HepG2 (cell line): ENCODE data around the gene IMPG2. TPM values are rescaled to one million over a fixed set of nuclear protein-coding genes. Genes with fewer than 3 reads are reported as not detected.

Experiments used
- ATAC-seq: fragments of 200-7000 bp; cut with Tn5 transposase; 3 replicates; pipeline ENCODE4 v1.9.1; 2020; ENCODE audit warnings: mild to moderate bottlenecking, moderate library complexity
- BruUV-seq: library from RNA; stranded (reverse); fragments of 400-500 nt; replicated peaks from 2 replicates; lab custom pipeline; 2021; lab: Mats Ljungman, UMichigan
- CTCF ChIA-PET: fragments of 300-600 bp; formaldehyde crosslinking; extraction: SDS; loops from one replicate; lab custom pipeline; 2021; ENCODE audit warnings: low total read pairs, inconsistent platforms, low intra/inter-chr PET ratio; lab: Yijun Ruan, JAX
- POLR2A ChIA-PET: fragments of 350-600 bp; sonication (Branson Sonifier 250); formaldehyde crosslinking; loops from one replicate; lab custom pipeline; 2020; ENCODE audit warnings: antibody characterized with exemption, inconsistent platforms; lab: Yijun Ruan, JAX
- DNase-seq: peaks from one replicate; pipeline ENCODE4 v3.0.0-alpha.2; 2015; ENCODE audit warnings: low spot score
- FAIRE-seq: peaks from 3 replicates; lab custom pipeline; 2011; peaks lifted over from hg19 to GRCh38; lab: Jason Lieb, UNC
- H2AFZ ChIP-seq: one replicate; pipeline ENCODE4 v1.6.1; 2011; ENCODE audit warnings: low read length, inconsistent platforms
- H3K27ac ChIP-seq: fragments of 300-600 bp; 3 replicates; pipeline ENCODE4 v1.8.0; 2011; ENCODE audit warnings: mixed run types, mild to moderate bottlenecking, mixed read lengths, low read length, inconsistent platforms; ENCODE audit not compliant: insufficient read depth; ENCODE audit errors: extremely low read length
- H3K27me3 ChIP-seq, 2 experiments: fragments of 200-600 bp in 1 of 2; 2 replicates in 1 of 2; 3 replicates in 1 of 2; pipeline versions ENCODE4 v1.6.0 to v1.8.0; 2011; ENCODE audit warnings: low read length in 2 of 2, mild to moderate bottlenecking in 2 of 2, moderate library complexity in 2 of 2, inconsistent platforms in 1 of 2; ENCODE audit not compliant: insufficient read depth in 2 of 2, control insufficient read depth in 1 of 2
- H3K36me3 ChIP-seq, 2 experiments: fragments of 200-600 bp in 1 of 2; replicated peaks in 1 of 2; 2 replicates in 1 of 2; 3 replicates in 1 of 2; pipeline versions ENCODE4 v1.5.1 to v1.8.0; 2011; ENCODE audit warnings: low read length in 2 of 2, inconsistent platforms in 1 of 2; ENCODE audit not compliant: insufficient read depth in 2 of 2, control insufficient read depth in 1 of 2
- H3K4me1 ChIP-seq: 2 replicates; pipeline ENCODE4 v1.5.1; 2012; ENCODE audit warnings: low read length, inconsistent platforms; ENCODE audit not compliant: insufficient read depth
- H3K4me2 ChIP-seq: 2 replicates; pipeline ENCODE4 v1.6.0; 2011; ENCODE audit warnings: low read depth, low read length, inconsistent platforms
- H3K4me3 ChIP-seq, 3 experiments: fragments of 200-600 bp in 1 of 3; sonication (generic), shearing (Covaris generic) in 1 of 3; replicated peaks in 1 of 3; 2 replicates each; pipeline ENCODE4 v1.5.1; 2011 to 2016; ENCODE audit warnings: low read length in 3 of 3, inconsistent platforms in 2 of 3, low read depth in 2 of 3, mild to moderate bottlenecking in 2 of 3, control low read depth in 1 of 3, mixed read lengths in 1 of 3; ENCODE audit not compliant: insufficient read depth in 1 of 3
- H3K79me2 ChIP-seq: one replicate; pipeline ENCODE4 v1.6.1; 2011; ENCODE audit warnings: low read length, inconsistent platforms; ENCODE audit not compliant: insufficient read depth
- H3K9ac ChIP-seq: 2 replicates; pipeline ENCODE4 v1.6.0; 2011; ENCODE audit warnings: mild to moderate bottlenecking, low read depth, low read length, inconsistent platforms; ENCODE audit not compliant: insufficient read depth
- H3K9me3 ChIP-seq: 2 replicates; pipeline ENCODE4 v1.5.1; 2012; ENCODE audit warnings: mild to moderate bottlenecking, low read length
- H4K20me1 ChIP-seq: 2 replicates; pipeline ENCODE4 v1.6.0; 2011; ENCODE audit warnings: inconsistent platforms, mild to moderate bottlenecking, low read length, moderate library complexity; ENCODE audit not compliant: insufficient read depth
- DZIP1 ChIP-seq: sonication (generic); formaldehyde crosslinking; IDR thresholded peaks from 2 replicates; pipeline ENCODE4 v1.5.0; 2020; ENCODE audit warnings: mild to moderate bottlenecking, missing genetic modification reagents
- KLF9 ChIP-seq: IDR thresholded peaks from 2 replicates; pipeline ENCODE4 v1.6.1; 2016; ENCODE audit warnings: low read depth
- ZNF280D ChIP-seq: sonication (generic); formaldehyde crosslinking; IDR thresholded peaks from 2 replicates; pipeline ENCODE4 v1.5.1; 2020; ENCODE audit warnings: mild to moderate bottlenecking, missing genetic modification reagents
- ZNF33A ChIP-seq: sonication (generic); formaldehyde crosslinking; IDR thresholded peaks from 2 replicates; pipeline ENCODE4 v1.5.1; 2020; ENCODE audit warnings: missing genetic modification reagents, mild to moderate bottlenecking, moderate library complexity, borderline replicate concordance
- ZNF841 ChIP-seq: sonication (generic); formaldehyde crosslinking; IDR thresholded peaks from 2 replicates; pipeline ENCODE4 v1.8.1; 2023; ENCODE audit warnings: missing genetic modification reagents, borderline replicate concordance
- WGBS: methylation state at CpG from one replicate; pipeline ENCODE4 v1.1.6; 2017; ENCODE audit warnings: low lambda C conversion rate; 5-methylcytosine and 5-hydroxymethylcytosine counted together
- in situ Hi-C: cut with HindIII; loops from 2 replicates; pipeline ENCODE4 v1.10.0; 2017; ENCODE audit warnings: low pct_unique_long_range_greater_than_20kb; ENCODE audit not compliant: extremely low pct_ligation_motif_present
- intact Hi-C: fragments of 100-400 bp; cut with micrococcal nuclease; formaldehyde crosslinking; loops from one replicate; pipeline ENCODE4 v1.10.0; 2022; ENCODE audit not compliant: unreplicated experiment
- polyA plus RNA-seq, 8 experiments: library from polyadenylated mRNA; depleted of rRNA in 3 of 8; stranded (reverse) in 7 of 8; unstranded in 1 of 8; fragments of >200 nt; fragmentation: Illumina TruSeq in 4 of 8; extraction: Trizol in 4 of 8; gene quantifications; 2 replicates each; pipeline versions ENCODE4 v1.2.1 to v1.2.3, GENCODE V29; 2011 to 2016; ENCODE audit warnings: low read depth in 4 of 8, missing spikeins in 1 of 8, mixed read lengths in 1 of 8; ENCODE audit not compliant: insufficient read depth in 1 of 8
- total RNA-seq, 5 experiments: library from RNA; depleted of rRNA; stranded (reverse); fragments of >200 nt; fragmentation: Illumina TruSeq; extraction: Trizol; gene quantifications; 2 replicates each; pipeline ENCODE4 v1.2.3, GENCODE V29; 2016; ENCODE audit warnings: low read depth in 1 of 5
- TF ChIP-seq, protein P1 (sequence below), 2 experiments: fragments of 450-650 bp in 1 of 2; sonication (generic) in 1 of 2; formaldehyde crosslinking in 1 of 2; IDR thresholded peaks; 2 replicates each; pipeline versions ENCODE4 v1.6.1 to v1.8.0; 2016 to 2022; ENCODE audit warnings: antibody characterized with exemption in 1 of 2, mild to moderate bottlenecking in 1 of 2, missing genetic modification reagents in 1 of 2
- TF ChIP-seq, protein P2 (sequence below): fragments of 450-650 bp; IDR thresholded peaks from 2 replicates; pipeline ENCODE4 v1.6.1; 2017

IMPG2 gene
- total and polyA plus RNA-seq, 2 of the 13 experiments (the other 11 are each of a cell fraction or from before 2014, with no cell fraction given), result 0.02 to 0.03 TPM

DNA sequence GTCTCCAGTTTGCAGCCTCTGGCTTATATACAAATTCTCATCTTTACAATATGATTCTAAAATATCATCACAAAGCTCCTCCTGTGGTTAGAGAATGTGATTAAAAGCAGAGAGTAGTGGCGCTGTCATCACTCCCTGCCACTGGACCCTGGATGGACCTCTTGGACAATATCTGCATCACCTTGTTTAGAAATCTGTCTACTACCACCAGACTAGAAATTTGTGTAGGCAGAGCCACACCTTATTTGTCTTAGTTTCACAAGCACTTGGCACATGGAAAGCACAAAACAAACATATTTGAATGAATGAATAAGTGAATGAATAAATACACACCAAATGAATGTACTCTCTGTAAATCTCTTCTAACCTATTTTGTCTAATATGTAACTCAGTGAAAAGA, 68.1 kb downstream of the IMPG2 start:
- Histone ChIP-seq H3K27me3 (no peaks in the 10 kb centered on the region; a peak in 1 of 5 replicates), H2AFZ (no peak overlapping the region), H3K4me3 (no peak overlapping the region), H4K20me1 (no peaks in the 10 kb centered on the region), H3K36me3 (no peaks in the 10 kb centered on the region), H3K79me2 (no peaks in the 10 kb centered on the region), H3K4me2 (no peak overlapping the region), H3K9me3 (no peaks in the 10 kb centered on the region), H3K27ac (no peak overlapping the region), H3K4me1 (no peaks in the 10 kb centered on the region), H3K9ac (no peak overlapping the region)
- ChIA-PET CTCF (no interaction called here), POLR2A (no interaction called here)
- intact Hi-C loops (no loop called here), in situ Hi-C loops (no loop called here)
- no peak for DNase-seq
- no peak for FAIRE-seq
- WGBS, result 47% methylated on average over 1 of the region's 1 CpG
- no TSS peak for BruUV-seq
- ATAC-seq, result no peak
- TF ChIP-seq, protein P1, sequence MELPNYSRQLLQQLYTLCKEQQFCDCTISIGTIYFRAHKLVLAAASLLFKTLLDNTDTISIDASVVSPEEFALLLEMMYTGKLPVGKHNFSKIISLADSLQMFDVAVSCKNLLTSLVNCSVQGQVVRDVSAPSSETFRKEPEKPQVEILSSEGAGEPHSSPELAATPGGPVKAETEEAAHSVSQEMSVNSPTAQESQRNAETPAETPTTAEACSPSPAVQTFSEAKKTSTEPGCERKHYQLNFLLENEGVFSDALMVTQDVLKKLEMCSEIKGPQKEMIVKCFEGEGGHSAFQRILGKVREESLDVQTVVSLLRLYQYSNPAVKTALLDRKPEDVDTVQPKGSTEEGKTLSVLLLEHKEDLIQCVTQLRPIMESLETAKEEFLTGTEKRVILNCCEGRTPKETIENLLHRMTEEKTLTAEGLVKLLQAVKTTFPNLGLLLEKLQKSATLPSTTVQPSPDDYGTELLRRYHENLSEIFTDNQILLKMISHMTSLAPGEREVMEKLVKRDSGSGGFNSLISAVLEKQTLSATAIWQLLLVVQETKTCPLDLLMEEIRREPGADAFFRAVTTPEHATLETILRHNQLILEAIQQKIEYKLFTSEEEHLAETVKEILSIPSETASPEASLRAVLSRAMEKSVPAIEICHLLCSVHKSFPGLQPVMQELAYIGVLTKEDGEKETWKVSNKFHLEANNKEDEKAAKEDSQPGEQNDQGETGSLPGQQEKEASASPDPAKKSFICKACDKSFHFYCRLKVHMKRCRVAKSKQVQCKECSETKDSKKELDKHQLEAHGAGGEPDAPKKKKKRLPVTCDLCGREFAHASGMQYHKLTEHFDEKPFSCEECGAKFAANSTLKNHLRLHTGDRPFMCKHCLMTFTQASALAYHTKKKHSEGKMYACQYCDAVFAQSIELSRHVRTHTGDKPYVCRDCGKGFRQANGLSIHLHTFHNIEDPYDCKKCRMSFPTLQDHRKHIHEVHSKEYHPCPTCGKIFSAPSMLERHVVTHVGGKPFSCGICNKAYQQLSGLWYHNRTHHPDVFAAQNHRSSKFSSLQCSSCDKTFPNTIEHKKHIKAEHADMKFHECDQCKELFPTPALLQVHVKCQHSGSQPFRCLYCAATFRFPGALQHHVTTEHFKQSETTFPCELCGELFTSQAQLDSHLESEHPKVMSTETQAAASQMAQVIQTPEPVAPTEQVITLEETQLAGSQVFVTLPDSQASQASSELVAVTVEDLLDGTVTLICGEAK (IDR thresholded peaks at IDR 0.05), result no peak
- TF ChIP-seq, protein P1 (CRISPR knock-in tag; IDR thresholded peaks at IDR 0.05), result no peak
- TF ChIP-seq KLF9 (CRISPR knock-in tag), result no peak
- no peak for TF ChIP-seq ZNF33A (CRISPR knock-in tag)
- TF ChIP-seq ZNF280D (CRISPR knock-in tag), result no peak
- no peak for TF ChIP-seq ZNF841 (CRISPR knock-in tag)
- TF ChIP-seq, protein P2, sequence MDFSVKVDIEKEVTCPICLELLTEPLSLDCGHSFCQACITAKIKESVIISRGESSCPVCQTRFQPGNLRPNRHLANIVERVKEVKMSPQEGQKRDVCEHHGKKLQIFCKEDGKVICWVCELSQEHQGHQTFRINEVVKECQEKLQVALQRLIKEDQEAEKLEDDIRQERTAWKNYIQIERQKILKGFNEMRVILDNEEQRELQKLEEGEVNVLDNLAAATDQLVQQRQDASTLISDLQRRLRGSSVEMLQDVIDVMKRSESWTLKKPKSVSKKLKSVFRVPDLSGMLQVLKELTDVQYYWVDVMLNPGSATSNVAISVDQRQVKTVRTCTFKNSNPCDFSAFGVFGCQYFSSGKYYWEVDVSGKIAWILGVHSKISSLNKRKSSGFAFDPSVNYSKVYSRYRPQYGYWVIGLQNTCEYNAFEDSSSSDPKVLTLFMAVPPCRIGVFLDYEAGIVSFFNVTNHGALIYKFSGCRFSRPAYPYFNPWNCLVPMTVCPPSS, result no peak
- TF ChIP-seq DZIP1 (CRISPR knock-in tag), result no peak
